Mammary epithelial cell (primary cell): ENCODE data around the gene SORBS1.

Source experiments
- CTCF ChIP-seq, 2 donors: IDR thresholded peaks in 1 of 2; conservative IDR thresholded peaks in 1 of 2; 2 replicates each; pipeline ENCODE4 v1.5.1; 2011 to 2012; ENCODE audit warnings: inconsistent platforms in 2 of 2, low read length in 2 of 2, mild to moderate bottlenecking in 2 of 2, control low read depth in 1 of 2, low read depth in 1 of 2; ENCODE audit not compliant: insufficient read depth in 1 of 2; ENCODE audit errors: extremely low read depth in 1 of 2
- EZH2 ChIP-seq: IDR thresholded peaks from 2 replicates; pipeline ENCODE4 v1.6.1; 2012; ENCODE audit warnings: low read length, inconsistent platforms, borderline replicate concordance

GRCh38 chr10:95263864-95264226 is 297.3 kb downstream of the SORBS1 start:
- TF ChIP-seq EZH2 (no peak), CTCF (conservative IDR thresholded peaks at IDR 0.05 in 1 of 2, IDR thresholded peaks at IDR 0.05 in 1 of 2; ENCODE audit: extremely low read depth in 1 of 2, insufficient read depth in 1 of 2, low read depth in 1 of 2, low read length in 2 of 2) (no peak)
